SK-N-SH treated with all-trans-retinoic acid at 6 μM for 48 hours (cell line): ENCODE data around the gene MARK3.

Experiments
- ATAC-seq: fragments of 200-7000 bp; cut with Tn5 transposase; 3 replicates; pipeline ENCODE4 v1.9.1; 2020; ENCODE audit warnings: mild to moderate bottlenecking, moderate library complexity
- ARNTL ChIP-seq: fragments of 450-650 bp; formaldehyde crosslinking; IDR thresholded peaks from 2 replicates; pipeline ENCODE4 v1.5.0; 2020; ENCODE audit warnings: low read depth, mild to moderate bottlenecking, moderate library complexity, borderline replicate concordance
- BACH2 ChIP-seq: fragments of 250-450 bp; sonication (Bioruptor Pico); IDR thresholded peaks from 2 replicates; pipeline ENCODE4 v1.9.0; 2021; ENCODE audit warnings: mild to moderate bottlenecking, borderline replicate concordance
- CSDC2 ChIP-seq: fragments of 250-450 bp; sonication (Bioruptor Pico); IDR thresholded peaks from 2 replicates; pipeline ENCODE4 v1.5.0; 2020; ENCODE audit warnings: mild to moderate bottlenecking, moderate library complexity
- ESRRG ChIP-seq: fragments of 250-450 bp; sonication (Bioruptor Pico); IDR thresholded peaks from 2 replicates; pipeline ENCODE4 v1.6.1; 2021; ENCODE audit warnings: mild to moderate bottlenecking
- ISL1 ChIP-seq: fragments of 250-450 bp; sonication (Bioruptor Pico); IDR thresholded peaks from 2 replicates; pipeline ENCODE4 v2.1.2; 2022; ENCODE audit warnings: mild to moderate bottlenecking, moderate library complexity
- OSR1 ChIP-seq: fragments of 250-450 bp; sonication (Bioruptor Pico); IDR thresholded peaks from 2 replicates; pipeline ENCODE4 v1.8.0; 2022; ENCODE audit warnings: moderate library complexity, mild to moderate bottlenecking, inconsistent platforms
- PPARA ChIP-seq: fragments of 250-450 bp; sonication (Bioruptor Pico); IDR thresholded peaks from 2 replicates; pipeline ENCODE4 v1.5.0; 2020; ENCODE audit warnings: mild to moderate bottlenecking, borderline replicate concordance
- RARB ChIP-seq: fragments of 250-450 bp; sonication (Bioruptor Pico); IDR thresholded peaks from 2 replicates; pipeline ENCODE4 v1.8.0; 2021; ENCODE audit warnings: mild to moderate bottlenecking, moderate library complexity
- SNAI2 ChIP-seq: fragments of 250-450 bp; sonication (Bioruptor Pico); IDR thresholded peaks from 2 replicates; pipeline ENCODE4 v1.5.0; 2020; ENCODE audit warnings: mild to moderate bottlenecking, moderate library complexity
- TCF4 ChIP-seq: fragments of 250-450 bp; sonication (Bioruptor Pico); IDR thresholded peaks from 2 replicates; pipeline ENCODE4 v1.8.0; 2021; ENCODE audit warnings: mild to moderate bottlenecking, moderate library complexity, borderline replicate concordance
- TOX ChIP-seq: fragments of 250-450 bp; sonication (Bioruptor Pico); IDR thresholded peaks from 2 replicates; pipeline ENCODE4 v1.8.0; 2021; ENCODE audit warnings: mild to moderate bottlenecking, moderate library complexity, borderline replicate concordance
- ZC3H10 ChIP-seq: fragments of 250-450 bp; sonication (Bioruptor Pico); IDR thresholded peaks from 2 replicates; pipeline ENCODE4 v1.5.1; 2021; ENCODE audit warnings: mild to moderate bottlenecking, moderate library complexity
- ZFP30 ChIP-seq: fragments of 450-650 bp; formaldehyde crosslinking; IDR thresholded peaks from 2 replicates; pipeline ENCODE4 v1.5.0; 2022; ENCODE audit warnings: mild to moderate bottlenecking, moderate library complexity
- ZNF565 ChIP-seq: fragments of 450-650 bp; formaldehyde crosslinking; conservative IDR thresholded peaks from 2 replicates; pipeline ENCODE4 v1.5.0; 2020; ENCODE audit warnings: low read depth, mild to moderate bottlenecking, moderate library complexity
- ZNF70 ChIP-seq: fragments of 450-650 bp; formaldehyde crosslinking; IDR thresholded peaks from 2 replicates; pipeline ENCODE4 v1.5.0; 2020; ENCODE audit warnings: mild to moderate bottlenecking, moderate library complexity
- ZNF8 ChIP-seq: fragments of 450-650 bp; formaldehyde crosslinking; IDR thresholded peaks from 2 replicates; pipeline ENCODE4 v1.5.0; 2020; ENCODE audit warnings: mild to moderate bottlenecking, moderate library complexity
- TF ChIP-seq, protein P1 (sequence below): fragments of 250-450 bp; sonication (Bioruptor Pico); IDR thresholded peaks from 2 replicates; pipeline ENCODE4 v1.8.0; 2020; ENCODE audit warnings: mild to moderate bottlenecking, moderate library complexity, borderline replicate concordance
- TF ChIP-seq, protein P2 (sequence below): fragments of 250-450 bp; sonication (Bioruptor Pico); IDR thresholded peaks from 2 replicates; pipeline ENCODE4 v1.5.1; 2020; ENCODE audit warnings: low read depth, mild to moderate bottlenecking, moderate library complexity
- TF ChIP-seq, protein P3 (sequence below): fragments of 250-450 bp; sonication (Bioruptor Pico); IDR thresholded peaks from 2 replicates; pipeline ENCODE4 v1.5.0; 2020; ENCODE audit warnings: mild to moderate bottlenecking, moderate library complexity
- TF ChIP-seq, protein P4 (sequence below): fragments of 250-450 bp; sonication (Bioruptor Pico); IDR thresholded peaks from 2 replicates; pipeline ENCODE4 v1.8.0; 2021; ENCODE audit warnings: low read depth, mild to moderate bottlenecking, moderate library complexity, borderline replicate concordance

The MARK3 gene

DNA sequence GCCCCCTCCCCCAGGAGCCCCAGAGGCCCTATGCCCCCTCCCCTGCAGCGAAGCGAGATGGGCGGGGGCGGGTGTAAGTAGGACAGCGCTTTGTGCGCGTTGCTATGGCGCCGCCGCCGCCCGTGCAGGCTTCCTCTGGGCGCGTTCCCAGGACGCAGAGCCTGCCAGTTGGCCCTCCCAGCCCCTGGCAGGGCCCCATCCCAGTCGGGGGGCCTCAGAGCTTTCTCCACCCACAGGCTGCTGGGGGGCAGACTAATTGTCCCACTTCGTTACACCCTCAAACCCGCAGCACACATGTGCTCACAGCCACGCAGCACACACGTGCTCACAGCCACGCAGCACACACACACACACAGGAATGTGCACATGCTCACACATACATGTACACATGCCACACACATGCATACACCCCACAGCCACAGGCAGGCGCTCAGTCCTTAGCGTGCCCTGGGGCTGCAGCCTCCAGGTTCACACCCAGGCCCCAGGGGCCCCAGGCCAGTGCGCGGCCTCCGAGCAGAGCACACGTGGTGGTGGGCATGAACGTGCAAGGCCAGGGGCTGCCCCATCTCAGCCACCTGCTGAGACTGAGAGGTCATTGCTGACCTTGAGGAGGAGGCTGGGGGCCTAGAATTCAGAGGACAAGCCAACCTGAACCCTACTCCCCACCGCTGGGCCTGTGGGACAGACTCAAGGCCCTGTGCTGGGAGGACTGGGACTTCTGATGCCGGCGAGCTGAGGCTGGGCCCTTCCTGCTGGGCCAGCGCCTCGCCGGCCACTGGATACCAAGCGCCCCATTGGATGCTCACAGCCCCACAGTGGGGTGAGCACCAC is 159.4 kb downstream of the MARK3 start (continued):
- TF ChIP-seq, protein P1, sequence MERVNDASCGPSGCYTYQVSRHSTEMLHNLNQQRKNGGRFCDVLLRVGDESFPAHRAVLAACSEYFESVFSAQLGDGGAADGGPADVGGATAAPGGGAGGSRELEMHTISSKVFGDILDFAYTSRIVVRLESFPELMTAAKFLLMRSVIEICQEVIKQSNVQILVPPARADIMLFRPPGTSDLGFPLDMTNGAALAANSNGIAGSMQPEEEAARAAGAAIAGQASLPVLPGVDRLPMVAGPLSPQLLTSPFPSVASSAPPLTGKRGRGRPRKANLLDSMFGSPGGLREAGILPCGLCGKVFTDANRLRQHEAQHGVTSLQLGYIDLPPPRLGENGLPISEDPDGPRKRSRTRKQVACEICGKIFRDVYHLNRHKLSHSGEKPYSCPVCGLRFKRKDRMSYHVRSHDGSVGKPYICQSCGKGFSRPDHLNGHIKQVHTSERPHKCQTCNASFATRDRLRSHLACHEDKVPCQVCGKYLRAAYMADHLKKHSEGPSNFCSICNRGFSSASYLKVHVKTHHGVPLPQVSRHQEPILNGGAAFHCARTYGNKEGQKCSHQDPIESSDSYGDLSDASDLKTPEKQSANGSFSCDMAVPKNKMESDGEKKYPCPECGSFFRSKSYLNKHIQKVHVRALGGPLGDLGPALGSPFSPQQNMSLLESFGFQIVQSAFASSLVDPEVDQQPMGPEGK (CRISPR knock-in tag), result no peak

DNA sequence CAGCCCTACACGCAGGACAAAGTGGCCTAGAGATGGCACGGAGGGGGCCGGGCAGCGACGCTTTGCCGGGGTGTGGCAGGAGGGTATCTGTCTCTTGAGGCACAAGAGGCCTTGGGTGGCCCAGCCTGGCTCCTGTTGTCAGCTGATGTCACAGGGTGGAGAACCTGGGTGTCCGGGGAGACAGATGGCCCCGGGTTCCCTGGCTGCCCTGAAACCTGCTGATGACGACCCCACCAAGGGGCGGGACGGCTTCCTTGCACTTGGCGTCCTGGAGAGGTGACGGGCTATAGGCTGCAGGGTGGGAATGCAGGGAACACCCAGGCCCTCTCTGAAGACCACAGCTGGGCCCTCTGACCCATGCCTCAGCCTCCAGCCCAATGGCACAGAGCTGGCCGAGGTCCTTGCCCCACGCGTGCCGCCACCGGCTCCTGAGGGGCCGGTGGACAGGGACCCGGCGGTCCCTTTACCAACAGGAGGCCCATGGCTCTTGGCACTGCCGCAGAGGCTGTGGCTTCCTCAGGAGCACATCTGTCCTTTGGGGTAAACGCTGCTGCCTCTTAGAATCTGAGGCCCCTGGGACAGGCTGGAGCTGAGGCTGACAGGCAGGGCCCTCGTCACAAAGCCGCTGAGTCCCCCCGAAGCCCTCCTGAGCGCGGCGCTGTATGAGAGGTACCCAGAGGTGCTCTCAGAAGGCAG is 160.2 kb downstream of the MARK3 start:
- no peak for ATAC-seq
- TF ChIP-seq ZNF8 (CRISPR knock-in tag) (no peak), BACH2 (CRISPR knock-in tag) (no peak), SNAI2 (CRISPR knock-in tag) (no peak), ZC3H10 (CRISPR knock-in tag) (no peak), ZNF70 (CRISPR knock-in tag) (no peak), ESRRG (CRISPR knock-in tag) (no peak), ISL1 (no peak), OSR1 (no peak), ZNF565 (no peak), PPARA (CRISPR knock-in tag) (no peak), CSDC2 (no peak), TOX (CRISPR knock-in tag) (no peak), ARNTL (CRISPR knock-in tag) (no peak), TCF4 (no peak)
- TF ChIP-seq, protein P2, sequence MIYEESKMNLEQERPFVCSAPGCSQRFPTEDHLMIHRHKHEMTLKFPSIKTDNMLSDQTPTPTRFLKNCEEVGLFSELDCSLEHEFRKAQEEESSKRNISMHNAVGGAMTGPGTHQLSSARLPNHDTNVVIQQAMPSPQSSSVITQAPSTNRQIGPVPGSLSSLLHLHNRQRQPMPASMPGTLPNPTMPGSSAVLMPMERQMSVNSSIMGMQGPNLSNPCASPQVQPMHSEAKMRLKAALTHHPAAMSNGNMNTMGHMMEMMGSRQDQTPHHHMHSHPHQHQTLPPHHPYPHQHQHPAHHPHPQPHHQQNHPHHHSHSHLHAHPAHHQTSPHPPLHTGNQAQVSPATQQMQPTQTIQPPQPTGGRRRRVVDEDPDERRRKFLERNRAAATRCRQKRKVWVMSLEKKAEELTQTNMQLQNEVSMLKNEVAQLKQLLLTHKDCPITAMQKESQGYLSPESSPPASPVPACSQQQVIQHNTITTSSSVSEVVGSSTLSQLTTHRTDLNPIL, result no peak
- TF ChIP-seq, protein P3, sequence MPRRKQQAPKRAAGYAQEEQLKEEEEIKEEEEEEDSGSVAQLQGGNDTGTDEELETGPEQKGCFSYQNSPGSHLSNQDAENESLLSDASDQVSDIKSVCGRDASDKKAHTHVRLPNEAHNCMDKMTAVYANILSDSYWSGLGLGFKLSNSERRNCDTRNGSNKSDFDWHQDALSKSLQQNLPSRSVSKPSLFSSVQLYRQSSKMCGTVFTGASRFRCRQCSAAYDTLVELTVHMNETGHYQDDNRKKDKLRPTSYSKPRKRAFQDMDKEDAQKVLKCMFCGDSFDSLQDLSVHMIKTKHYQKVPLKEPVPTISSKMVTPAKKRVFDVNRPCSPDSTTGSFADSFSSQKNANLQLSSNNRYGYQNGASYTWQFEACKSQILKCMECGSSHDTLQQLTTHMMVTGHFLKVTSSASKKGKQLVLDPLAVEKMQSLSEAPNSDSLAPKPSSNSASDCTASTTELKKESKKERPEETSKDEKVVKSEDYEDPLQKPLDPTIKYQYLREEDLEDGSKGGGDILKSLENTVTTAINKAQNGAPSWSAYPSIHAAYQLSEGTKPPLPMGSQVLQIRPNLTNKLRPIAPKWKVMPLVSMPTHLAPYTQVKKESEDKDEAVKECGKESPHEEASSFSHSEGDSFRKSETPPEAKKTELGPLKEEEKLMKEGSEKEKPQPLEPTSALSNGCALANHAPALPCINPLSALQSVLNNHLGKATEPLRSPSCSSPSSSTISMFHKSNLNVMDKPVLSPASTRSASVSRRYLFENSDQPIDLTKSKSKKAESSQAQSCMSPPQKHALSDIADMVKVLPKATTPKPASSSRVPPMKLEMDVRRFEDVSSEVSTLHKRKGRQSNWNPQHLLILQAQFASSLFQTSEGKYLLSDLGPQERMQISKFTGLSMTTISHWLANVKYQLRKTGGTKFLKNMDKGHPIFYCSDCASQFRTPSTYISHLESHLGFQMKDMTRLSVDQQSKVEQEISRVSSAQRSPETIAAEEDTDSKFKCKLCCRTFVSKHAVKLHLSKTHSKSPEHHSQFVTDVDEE (CRISPR knock-in tag), result no peak
- TF ChIP-seq, protein P4, sequence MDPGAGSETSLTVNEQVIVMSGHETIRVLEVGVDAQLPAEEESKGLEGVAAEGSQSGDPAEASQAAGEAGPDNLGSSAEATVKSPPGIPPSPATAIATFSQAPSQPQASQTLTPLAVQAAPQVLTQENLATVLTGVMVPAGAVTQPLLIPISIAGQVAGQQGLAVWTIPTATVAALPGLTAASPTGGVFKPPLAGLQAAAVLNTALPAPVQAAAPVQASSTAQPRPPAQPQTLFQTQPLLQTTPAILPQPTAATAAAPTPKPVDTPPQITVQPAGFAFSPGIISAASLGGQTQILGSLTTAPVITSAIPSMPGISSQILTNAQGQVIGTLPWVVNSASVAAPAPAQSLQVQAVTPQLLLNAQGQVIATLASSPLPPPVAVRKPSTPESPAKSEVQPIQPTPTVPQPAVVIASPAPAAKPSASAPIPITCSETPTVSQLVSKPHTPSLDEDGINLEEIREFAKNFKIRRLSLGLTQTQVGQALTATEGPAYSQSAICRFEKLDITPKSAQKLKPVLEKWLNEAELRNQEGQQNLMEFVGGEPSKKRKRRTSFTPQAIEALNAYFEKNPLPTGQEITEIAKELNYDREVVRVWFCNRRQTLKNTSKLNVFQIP (CRISPR knock-in tag), result no peak
- TF ChIP-seq, protein P1 (CRISPR knock-in tag), result no peak

DNA sequence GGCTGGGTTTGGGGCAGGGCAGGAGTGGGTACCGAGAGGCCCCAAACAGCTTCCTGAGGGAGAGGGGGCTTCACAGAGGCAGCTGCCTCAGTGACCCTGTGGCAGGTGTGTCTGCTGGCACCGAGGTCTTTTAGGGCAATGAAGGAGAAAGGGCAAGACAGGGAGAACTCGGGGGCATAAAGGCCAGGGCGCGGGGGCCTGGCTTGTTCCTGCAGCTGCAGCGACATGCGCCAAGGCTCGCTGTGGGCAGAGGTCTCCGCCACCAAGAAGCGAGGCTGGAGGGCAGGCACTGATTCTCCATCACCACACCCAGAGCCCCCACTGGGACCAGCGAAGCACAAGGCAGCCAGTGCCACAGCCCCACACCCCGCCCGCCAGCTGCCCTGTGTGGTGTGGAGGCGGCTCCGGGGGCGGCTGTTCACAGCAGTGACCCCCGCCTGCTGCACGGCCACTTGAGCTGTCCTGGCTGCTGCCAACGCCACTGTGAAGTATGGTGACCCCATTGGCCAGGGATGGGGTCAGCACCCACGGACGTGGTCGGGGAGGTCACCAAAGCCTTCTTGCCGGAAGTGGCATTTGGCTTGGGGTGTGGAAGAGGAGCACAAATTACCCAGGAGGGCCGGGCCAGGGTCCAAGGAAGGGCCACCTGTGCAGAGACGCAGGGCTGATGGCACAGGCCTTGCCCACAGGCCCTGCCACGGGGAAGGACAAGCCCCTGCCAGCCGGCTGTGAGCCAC is 160.9 kb downstream of the MARK3 start:
- no peak for ATAC-seq
- TF ChIP-seq, protein P4 (CRISPR knock-in tag), result no peak
- TF ChIP-seq TOX (CRISPR knock-in tag), result no peak
- no peak for TF ChIP-seq BACH2 (CRISPR knock-in tag)
- TF ChIP-seq, protein P3 (CRISPR knock-in tag), result no peak
- no peak for TF ChIP-seq RARB (CRISPR knock-in tag)
- no peak for TF ChIP-seq ISL1
- TF ChIP-seq ZFP30, result no peak
